Neural cell (in vitro differentiated cells): ENCODE measurements around the gene CDK6.

Experiments
- EP300 ChIP-seq: fragments of 450-650 bp; conservative IDR thresholded peaks from 2 replicates; pipeline ENCODE4 v1.6.1; 2014; ENCODE audit warnings: antibody characterized with exemption, mild to moderate bottlenecking, moderate library complexity; ENCODE audit not compliant: poor library complexity, severe bottlenecking
- EZH2 ChIP-seq: fragments of 200-600, 300-800 bp; shearing (Covaris generic), sonication (generic); IDR thresholded peaks from 2 replicates; pipeline ENCODE4 v1.6.1; 2014; ENCODE audit warnings: antibody characterized with exemption, low read length, borderline replicate concordance, mild to moderate bottlenecking; ENCODE audit not compliant: insufficient read depth, poor library complexity, severe bottlenecking
- MXI1 ChIP-seq: fragments of 450-650 bp; conservative IDR thresholded peaks from 2 replicates; pipeline ENCODE4 v1.6.1; 2014; ENCODE audit warnings: antibody characterized with exemption, mild to moderate bottlenecking; ENCODE audit not compliant: poor library complexity, severe bottlenecking
- POLR2AphosphoS5 ChIP-seq: IDR thresholded peaks from 2 replicates; pipeline ENCODE4 v1.6.1; 2012
- RAD21 ChIP-seq: fragments of 450-650 bp; conservative IDR thresholded peaks from 2 replicates; pipeline ENCODE4 v1.6.1; 2014; ENCODE audit warnings: antibody characterized with exemption, mild to moderate bottlenecking, moderate library complexity
- SMC3 ChIP-seq: fragments of 450-650 bp; conservative IDR thresholded peaks from 2 replicates; pipeline ENCODE4 v1.6.1; 2014; ENCODE audit warnings: antibody characterized with exemption, mild to moderate bottlenecking, moderate library complexity; ENCODE audit not compliant: poor library complexity
- TAF1 ChIP-seq: IDR thresholded peaks from 2 replicates; pipeline ENCODE4 v1.6.1; 2012; ENCODE audit warnings: low read depth
- TF ChIP-seq, protein P1 (sequence below): fragments of 450-650 bp; IDR thresholded peaks from 2 replicates; pipeline ENCODE4 v1.5.1; 2014; ENCODE audit warnings: antibody characterized with exemption, mild to moderate bottlenecking, moderate library complexity; ENCODE audit not compliant: poor library complexity, severe bottlenecking
- TF ChIP-seq, protein P2 (sequence below): IDR thresholded peaks from 2 replicates; pipeline ENCODE4 v1.6.1; 2012; ENCODE audit warnings: borderline replicate concordance

GRCh38 chr7:92826258-92826938 lies 10.0 kb downstream of the CDK6 start:
- TF ChIP-seq, protein P1, sequence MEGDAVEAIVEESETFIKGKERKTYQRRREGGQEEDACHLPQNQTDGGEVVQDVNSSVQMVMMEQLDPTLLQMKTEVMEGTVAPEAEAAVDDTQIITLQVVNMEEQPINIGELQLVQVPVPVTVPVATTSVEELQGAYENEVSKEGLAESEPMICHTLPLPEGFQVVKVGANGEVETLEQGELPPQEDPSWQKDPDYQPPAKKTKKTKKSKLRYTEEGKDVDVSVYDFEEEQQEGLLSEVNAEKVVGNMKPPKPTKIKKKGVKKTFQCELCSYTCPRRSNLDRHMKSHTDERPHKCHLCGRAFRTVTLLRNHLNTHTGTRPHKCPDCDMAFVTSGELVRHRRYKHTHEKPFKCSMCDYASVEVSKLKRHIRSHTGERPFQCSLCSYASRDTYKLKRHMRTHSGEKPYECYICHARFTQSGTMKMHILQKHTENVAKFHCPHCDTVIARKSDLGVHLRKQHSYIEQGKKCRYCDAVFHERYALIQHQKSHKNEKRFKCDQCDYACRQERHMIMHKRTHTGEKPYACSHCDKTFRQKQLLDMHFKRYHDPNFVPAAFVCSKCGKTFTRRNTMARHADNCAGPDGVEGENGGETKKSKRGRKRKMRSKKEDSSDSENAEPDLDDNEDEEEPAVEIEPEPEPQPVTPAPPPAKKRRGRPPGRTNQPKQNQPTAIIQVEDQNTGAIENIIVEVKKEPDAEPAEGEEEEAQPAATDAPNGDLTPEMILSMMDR = no peak
- TF ChIP-seq SMC3 = no peak
- no peak for TF ChIP-seq EP300
- TF ChIP-seq, protein P2, sequence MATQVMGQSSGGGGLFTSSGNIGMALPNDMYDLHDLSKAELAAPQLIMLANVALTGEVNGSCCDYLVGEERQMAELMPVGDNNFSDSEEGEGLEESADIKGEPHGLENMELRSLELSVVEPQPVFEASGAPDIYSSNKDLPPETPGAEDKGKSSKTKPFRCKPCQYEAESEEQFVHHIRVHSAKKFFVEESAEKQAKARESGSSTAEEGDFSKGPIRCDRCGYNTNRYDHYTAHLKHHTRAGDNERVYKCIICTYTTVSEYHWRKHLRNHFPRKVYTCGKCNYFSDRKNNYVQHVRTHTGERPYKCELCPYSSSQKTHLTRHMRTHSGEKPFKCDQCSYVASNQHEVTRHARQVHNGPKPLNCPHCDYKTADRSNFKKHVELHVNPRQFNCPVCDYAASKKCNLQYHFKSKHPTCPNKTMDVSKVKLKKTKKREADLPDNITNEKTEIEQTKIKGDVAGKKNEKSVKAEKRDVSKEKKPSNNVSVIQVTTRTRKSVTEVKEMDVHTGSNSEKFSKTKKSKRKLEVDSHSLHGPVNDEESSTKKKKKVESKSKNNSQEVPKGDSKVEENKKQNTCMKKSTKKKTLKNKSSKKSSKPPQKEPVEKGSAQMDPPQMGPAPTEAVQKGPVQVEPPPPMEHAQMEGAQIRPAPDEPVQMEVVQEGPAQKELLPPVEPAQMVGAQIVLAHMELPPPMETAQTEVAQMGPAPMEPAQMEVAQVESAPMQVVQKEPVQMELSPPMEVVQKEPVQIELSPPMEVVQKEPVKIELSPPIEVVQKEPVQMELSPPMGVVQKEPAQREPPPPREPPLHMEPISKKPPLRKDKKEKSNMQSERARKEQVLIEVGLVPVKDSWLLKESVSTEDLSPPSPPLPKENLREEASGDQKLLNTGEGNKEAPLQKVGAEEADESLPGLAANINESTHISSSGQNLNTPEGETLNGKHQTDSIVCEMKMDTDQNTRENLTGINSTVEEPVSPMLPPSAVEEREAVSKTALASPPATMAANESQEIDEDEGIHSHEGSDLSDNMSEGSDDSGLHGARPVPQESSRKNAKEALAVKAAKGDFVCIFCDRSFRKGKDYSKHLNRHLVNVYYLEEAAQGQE = no peak
- no peak for TF ChIP-seq TAF1
- TF ChIP-seq RAD21 = no peak
- TF ChIP-seq POLR2AphosphoS5 = no peak
- no peak for TF ChIP-seq EZH2
- TF ChIP-seq MXI1 = no peak
